GM21390 (cell line): ENCODE data around the gene TTLL10.

Experiments used
- ATAC-seq: cut with Tn5 transposase; IDR thresholded peaks from one replicate; pipeline ENCODE4 v1.9.1; 2021; ENCODE audit not compliant: unreplicated experiment

The TTLL10 gene

DNA sequence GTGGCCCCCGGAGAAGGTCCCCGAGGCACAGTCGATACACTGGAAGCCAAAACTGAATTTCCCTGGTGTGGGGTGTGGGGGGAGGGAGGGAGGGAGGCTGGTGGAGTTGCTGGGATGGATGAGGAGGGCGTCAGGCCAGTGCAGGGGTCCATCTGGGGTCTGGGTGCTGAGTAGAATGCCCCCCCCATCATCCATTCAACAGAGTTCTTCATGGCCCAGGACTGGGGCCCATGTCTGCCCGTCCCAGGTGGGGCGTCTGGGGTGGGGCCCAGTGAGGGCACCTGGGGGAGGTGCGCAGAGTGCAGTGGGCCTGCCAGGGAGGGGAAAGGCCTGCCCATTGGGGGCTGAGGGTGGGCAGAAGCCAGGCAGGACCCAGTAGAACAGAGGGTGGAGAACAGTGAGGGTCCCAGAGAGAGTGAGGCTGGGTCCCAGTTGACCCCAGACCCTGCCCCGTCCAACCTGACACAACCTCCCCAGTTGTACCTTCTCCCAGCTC lies 30.8 kb downstream of the TTLL10 start:
- ATAC-seq: no peak

DNA sequence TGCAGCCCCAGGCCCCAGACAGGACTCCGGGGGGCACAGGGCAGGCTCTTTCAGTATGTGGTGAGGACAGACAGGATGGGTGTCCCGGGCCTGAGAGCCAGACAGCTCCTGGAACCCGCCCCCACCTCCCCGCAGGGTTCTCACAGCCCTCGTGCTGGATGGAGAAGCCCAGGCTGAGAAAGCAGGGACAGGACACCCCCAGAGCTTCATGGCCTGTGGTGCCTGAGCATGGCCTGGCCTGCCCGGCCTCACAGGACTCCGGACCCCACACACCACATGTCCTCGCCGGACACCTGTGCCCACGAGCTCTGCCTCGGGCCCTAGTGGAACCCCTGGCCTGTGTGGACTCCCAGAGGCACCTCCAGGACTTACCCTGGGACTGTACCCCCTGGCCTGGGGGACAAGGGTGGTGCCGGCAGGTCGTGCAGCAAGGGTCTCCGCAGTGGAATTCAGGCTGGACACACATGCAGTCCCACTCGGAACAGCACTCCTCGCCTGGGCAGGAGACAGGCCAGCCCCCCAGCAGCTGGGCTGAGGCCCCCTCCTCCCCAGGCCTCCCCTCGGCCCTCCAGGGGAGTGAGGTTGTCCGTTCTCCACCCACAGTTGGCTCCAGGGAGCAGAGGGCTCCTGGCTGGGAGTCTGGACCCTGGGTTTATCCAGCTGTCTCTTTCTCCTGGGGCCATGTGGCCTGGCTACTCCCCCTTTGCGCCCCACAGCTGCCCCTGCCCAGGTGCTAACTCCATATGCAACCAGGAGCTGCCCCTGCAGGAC lies 31.5 kb downstream of the TTLL10 start:
- ATAC-seq: no peak

DNA sequence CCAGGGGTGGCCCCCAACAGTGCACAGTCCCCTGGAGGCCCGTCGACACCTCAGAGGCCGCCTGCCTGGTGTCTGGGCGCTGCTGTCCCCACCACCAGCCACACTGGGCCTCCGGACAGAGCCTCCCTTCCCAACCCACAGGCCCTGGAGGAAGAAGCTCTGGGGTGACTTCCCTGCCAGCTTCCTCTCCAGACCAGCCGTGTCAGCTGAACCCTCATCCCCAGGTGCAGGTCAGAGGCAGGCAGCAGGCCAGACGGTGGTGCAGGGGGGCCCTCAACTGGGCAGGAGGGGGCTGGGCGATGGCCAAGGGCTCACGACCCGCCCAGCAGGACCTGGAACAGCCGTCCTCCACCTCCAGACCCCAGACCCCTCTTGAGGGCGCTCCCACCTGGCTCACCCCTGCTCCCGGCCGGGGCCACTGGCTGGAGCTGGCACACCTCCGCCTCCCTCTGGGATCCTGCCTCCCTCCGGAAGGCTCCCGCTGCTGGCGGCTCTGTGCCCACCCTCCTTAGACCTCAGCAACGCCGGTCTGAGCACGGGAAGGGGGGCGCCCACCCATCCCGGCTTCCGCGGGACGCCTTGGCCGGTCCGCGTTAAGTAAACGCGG lies 32.2 kb downstream of the TTLL10 start:
- ATAC-seq: no peak

DNA sequence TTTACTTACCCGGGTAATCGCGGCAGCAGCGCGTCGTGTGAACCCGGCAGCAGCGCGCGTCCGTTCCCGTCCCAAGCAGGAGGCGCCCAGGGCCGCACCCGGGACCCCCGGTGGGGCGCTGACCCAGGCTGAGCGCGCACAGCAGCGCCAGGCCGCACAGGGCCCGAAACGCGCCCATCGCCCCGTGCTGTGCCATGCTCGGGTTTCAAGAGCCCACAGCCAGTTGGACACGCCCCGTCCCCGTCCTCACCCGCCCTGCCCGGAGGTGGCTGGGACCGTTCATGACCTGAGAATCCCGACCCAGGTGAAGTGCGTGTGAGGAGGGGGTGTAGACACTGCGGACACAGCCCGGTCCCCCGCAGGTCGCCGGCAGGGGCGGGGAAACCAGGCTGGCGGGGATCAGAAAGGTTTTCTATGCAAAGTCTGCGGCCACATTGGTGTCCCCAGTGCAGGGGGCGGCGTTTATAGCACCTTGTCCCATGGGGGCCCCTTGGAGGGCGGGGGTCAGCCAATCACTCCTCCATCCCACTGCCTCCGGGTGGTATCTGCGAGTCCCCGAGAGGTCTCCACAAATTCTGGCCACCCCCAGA lies 32.8 kb downstream of the TTLL10 start, which contains the start of gene TNFRSF18:
TSS of gene TNFRSF18 (minus strand) at position 217 of the 590 bp plus-strand sequence. CDS start at position 196, 21 bp downstream.
- no peak for ATAC-seq

DNA sequence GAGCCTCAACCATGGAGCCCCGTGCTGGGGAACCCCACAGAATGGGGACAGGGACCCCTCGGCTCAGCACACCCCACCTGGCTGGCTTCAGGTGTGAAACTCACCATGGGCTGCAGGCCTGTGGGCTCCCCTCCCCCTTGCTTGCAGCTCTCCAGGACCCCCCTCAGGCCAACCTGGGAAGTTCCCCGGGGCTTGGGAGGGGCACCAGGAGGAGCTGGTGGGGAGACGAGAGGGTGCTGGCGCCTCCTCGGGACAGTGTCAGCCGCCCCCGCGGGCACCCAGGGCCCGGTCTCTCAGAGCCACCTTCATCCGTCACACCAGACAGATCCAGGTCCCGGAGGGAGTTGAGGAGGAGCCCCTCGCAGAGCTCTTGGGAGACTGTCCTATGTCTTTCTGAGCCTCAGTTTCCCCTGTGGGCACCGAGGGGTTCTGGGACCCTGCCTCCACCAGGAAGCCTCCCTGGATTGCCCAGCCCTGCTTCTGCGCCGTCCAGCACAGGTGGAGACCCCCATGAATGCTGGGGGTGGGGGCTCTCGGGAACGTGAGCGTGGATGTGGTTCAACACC lies 33.4 kb downstream of the TTLL10 start:
- no peak for ATAC-seq

DNA sequence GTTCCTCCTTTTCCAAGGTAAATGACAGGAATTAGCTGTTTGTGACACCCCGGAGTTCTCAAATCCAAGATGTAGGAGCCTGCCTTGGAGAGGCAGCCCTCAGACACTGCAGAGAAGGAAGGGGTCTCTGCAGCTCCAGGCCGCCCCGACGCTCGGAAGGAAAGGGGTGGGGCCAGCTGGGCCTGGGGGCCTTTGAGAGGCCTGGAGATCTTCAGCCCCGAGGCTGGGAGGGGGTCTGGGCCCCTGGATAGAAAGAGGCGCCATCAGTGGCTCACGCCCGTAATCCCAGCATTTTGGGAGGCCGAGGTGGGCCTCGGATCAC lies 33.9 kb downstream of the TTLL10 start:
- no peak for ATAC-seq

DNA sequence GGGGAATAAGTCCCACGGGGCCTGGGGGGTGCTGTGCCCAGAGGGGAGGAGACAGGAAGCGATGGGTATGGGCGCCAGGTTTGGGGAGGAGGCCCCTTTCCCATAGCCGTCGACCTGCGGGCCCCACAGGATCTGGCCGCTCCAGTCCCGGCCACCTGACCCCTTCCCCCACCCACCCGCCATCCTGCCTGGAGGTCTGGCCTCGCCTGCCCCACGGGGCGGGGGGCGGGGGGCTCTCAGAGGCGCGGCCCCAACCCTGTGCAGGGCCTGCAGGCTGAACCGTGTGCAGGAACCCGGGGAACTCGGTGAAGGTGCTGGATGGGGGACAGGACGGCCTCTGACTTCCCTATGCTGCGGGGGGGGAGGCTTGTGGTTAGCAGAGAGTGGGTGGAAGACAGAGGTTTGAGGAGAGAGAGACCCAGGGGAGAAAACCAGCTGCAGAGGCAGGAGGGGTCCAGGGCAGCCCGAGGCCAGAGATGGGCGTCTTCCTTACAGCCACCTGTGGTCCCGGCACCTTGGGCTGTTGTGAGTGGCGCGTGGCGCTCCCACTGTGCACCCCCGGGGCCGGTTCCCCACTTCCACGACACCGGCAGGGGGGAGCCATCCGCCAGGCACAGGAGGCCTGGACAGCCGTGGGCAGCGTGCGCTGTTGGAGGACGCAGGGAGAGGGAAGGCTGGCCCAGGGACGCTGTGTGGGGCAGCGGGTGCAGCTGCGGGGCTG lies 35.2 kb downstream of the TTLL10 start:
- ATAC-seq: no peak

DNA sequence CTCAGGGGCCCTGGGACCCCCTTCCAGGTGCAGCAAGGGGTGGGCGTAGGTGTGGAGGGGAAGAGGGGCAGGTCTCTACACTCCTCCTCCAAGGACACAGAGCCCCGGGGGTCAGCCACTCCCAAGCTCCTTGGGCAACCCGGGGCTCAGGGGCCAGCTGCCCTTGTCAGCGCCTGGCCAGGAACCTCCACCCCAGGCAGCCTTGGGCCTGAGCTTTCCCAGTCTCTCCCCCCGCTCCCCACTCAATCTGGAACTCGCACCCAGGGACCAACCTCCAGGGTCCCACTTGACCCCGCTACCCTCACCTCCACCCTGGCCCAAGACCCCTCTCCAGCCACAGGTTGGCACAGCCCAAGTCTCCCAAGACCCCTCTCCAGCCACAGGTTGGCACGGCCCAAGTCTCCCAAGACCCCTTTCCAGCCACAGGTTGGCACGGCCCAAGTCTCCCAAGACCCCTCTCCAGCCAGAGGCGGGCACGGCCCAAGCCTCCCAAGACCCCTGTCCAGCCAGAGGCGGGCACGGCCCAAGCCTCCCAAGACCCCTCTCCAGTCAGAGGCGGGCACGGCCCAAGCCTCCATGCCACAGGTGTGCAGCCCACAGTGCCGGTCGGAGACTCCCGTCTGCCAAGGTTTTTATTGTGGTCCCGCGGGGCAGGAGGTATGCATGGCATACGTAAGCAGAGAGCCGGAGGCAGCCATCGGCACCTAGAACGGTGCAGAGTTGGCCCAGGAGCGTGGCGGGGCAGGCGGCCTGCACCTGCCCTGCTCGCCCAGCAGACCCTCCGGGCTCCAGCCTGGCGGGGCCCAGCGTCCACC lies 37.3 kb downstream of the TTLL10 start:
- no peak for ATAC-seq

DNA sequence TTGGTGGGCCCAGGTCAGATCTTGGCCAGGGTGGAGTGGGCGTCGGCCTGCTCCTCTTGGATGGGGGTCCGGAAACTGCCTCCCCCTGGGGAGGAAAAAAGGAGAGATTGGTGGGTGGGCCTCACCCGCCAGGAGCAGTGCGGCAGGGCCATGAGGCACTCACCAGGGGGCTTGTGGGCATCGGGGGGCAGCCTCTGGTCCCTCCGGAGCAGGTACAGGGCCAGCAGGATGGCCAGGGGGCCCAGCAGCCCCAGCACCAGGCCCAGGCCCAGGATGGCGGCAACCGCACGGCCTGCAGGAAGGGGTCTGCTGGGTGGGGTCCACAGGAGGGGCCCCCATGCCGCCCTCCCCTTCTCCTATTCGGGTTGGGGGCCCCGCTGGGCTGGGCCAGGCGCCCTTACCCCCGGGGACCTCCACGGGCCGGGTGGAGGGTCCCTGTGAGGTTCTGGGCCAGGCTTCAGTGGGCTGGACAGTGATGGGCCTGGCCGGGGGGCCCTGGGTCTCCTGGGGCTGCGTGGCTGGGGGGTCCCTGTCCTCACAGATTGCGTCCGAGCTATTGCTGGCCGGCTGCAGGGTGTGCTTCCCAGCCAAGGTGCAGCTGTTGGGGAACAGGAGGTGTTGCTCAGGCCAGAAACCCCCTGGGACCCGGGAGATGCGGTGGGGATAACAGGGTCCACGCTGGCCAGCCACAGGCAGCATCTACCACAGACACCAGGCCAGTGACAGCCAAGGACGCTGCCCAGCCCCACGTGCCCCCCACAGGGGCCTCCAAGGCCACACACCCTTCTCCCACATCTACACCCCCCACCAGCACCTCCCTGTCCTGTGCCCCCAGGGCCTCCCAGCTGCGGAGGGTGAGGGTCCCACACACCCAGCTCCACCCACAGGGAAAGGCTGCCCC lies 38.1 kb downstream of the TTLL10 start:
- ATAC-seq: no peak

DNA sequence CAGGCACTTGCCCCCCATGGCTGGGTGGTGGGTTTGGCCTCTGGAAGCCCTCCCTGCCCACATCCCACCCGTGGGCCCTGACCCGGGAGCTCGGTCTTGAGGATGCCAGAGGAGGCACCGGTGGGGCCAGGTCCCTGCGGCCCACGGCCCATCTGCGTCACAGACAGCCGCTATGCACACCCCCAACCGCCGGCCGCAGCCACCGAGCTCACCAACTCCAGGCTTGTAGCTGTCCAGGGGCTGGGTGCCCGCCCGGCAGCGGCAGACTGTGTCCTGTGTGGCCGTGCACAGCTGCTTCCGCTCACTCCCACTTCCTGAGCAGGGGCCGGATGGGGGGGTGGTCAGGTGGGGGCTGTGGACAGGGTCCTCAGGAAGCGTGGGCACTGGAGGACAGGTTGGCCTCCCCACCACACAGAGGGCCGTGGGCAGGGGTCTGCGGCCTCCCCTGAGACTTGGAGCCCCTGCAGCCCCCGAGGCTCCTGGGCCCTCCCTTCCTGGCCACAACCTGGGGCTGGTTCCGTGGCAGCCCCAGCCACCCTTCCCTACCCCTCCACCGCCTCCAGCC lies 39.2 kb downstream of the TTLL10 start:
- no peak for ATAC-seq

DNA sequence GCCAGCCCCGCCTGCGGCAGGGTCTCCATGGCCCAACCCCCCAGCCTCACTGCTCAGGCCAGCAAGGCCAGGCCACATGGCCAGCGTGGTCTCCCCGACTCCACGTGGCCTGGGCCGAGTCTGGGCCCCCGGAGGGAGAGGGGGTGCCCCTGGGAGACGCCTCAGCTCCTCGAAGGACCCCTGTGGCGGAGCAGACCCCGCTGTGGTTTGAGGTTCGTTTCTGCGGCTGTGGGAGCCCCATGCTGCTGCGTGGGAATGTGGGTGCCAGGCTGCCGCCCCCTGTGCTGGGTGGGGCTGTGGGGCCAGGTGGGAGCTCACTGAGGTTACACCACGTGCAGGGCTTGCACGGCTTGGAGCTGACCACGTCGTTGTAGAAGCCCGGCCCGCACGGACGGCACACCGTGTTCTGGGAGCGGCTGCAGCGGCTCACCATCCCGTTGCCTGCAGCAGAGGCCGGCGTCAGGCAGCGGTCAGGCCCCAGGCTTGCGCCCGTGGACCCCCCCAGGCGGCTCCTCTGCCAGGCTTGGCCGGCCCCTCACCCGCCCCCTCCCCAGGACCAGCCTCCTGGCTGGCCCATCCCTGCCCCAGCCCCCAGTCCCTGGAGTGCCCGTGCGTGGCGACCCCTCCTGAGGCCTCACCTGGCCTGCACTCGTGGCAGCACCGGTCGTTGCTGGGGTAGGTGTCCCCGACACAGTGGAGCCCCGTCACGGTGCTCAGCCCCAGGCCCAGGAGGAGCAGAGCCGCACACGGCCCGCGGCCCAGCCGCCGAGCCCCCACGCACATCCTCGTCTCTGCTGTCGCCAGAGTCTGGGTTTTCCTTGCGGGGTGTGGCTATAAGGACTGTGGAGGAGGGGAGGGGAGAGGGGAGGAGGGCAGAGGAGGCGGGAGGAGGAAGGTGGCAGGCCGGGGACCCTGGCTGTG lies 39.9 kb downstream of the TTLL10 start, which contains the start of gene TNFRSF4:
TSS of gene TNFRSF4 (minus strand) at position 809 of the 921 bp plus-strand sequence. CDS start at position 783, 26 bp downstream.
- no peak for ATAC-seq

DNA sequence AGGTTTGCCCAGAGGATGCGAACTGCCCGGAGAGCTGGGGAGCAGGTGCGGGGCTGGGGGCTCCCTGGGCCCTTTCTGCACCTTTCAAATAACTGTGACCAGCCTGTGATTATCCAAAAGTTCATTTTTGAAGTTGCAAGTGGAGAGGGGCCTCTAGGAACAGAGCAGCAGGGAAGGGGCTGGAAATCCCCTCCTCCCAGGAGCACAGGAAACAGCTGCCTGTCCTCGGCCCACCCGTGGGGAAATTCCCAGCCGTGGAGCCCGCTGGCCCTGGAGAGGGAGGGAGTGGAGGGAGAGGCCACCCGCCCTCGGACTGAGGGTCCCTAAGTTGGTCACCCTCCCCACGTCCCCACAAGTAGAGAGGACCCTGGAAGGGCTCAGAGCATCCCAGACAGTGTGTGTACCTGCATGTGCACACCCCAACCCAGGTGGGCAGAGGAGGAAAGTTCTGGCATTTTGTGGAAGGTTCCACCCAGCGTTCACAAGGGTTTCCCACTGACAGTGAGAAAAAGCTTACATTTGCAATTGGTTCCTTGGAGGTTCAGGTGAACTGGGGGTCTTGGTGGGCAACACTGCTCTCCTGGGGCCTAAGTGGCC lies 41.5 kb downstream of the TTLL10 start:
- no peak for ATAC-seq

DNA sequence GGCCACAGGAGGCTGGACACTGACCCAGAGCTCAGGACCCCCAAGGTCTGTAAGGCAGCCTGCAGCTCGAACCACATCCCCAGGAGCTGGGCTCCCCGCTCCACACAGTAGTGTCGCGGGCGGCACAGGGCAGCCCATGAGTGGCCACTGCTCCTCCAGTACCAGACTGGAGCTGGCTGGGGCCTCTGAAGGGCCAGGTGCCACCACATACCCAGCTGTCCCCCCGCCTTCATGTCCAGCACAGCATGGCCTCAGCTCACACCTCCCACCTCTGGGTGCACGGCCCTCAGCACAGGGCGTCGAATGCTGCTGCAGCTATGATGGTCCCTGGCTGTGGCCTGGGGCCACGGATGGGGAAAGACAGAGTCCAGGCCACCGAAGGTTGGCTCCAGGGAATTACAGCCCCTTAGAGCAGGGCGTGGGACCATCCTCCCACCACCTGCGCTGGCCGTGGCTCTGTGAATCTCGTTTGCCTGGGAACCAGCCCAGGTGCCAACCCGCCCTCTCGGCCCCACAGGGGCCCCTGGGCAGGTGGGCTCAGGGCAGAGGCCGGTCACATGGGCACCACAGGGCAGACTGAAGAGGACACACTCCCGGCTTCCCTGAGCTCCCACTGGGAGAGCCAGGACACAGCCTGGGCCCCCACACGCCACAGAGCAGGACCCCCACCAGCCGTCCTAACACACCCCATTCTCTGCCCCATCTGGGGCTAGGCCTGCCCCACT lies 42.4 kb downstream of the TTLL10 start:
- no peak for ATAC-seq

DNA sequence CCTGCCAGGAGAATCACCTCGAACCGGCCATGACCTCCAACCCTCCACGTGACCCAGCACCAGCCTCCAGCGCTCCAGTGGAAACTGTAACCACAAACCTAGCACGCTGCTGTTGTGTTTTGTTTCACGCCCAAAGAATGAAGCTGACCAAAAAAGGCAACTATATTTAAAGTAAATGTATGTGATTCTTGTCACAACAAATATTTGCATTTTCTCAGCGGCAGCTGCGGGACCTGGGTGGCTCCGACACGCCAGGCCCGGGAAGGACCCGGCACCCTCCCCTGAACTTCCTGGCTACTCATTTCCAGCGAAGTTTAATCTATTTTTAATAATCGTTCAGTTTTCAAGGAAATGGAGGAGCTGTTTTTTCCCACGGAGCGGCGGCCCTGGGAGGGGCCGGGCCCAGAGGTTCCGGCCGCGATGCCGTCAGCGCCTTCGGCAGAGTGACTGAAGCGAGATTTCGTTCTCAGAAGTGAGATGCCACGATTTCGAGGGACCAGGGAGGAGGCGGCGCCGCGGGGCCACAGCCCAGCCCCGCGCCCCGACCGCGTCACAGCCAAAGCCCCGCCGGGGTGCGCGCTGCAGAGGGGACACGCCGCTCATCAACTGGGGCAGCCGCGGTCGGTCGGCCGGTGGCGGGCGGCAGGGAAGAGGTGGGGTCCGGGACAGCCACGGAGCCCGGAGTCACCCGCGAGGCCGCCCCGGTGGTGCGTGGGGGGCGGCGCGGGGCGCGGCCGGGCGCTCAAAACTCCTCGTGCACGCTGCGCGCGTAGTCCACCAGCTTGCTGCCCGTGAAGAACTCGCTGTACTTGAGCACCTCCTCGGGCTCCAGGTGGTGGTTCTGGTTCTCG lies 43.3 kb downstream of the TTLL10 start:
- ATAC-seq: no peak

DNA sequence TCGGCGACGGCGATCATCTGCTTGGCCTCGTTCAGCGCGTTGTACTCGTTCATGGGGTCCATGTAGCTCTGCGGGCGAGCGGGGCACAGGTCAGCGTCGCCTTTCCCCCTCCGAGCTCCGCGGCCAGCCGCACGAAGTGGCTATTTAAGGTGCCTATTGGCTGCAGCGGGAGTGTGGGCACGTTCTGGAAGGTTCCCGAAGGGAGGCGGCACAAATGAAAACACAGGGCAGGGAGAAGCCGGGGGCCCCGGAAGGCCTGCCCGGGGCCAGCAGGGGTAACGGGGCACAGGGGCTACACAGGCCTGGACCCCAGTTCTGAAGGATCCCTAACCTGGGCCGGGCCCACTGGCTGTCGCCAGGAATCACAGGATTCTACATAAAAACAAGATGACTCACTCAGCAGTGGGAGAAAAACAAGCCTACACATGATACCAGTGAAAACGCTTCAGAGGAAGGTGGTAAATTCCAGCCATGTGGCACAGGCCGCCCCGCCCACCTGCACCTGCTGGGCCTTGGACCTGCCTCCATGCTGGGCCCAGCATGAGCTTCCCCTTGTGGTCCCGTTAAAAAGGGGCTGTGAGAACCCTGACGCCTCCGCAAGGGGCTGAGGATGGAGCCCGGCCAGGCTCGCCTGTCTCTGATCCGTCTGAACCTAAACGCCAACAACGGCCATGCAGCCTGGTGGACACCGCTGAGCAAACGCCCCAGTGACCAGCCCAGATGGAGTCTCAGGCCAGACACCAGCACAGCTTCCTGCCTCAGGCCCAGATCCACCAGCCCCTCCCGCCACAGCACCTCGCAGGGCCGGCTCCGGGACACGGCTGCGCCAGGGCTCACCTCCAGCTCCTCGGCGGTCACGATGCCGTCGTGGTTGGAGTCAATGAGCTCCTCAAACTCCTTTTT lies 44.2 kb downstream of the TTLL10 start:
- no peak for ATAC-seq
